Caco-2 (cell line): ENCODE measurements around the gene BEST4. TPM values are rescaled to one million over a fixed set of nuclear protein-coding genes. Genes with fewer than 3 reads are reported as not detected.

ENCODE experiments used
- BruUV-seq: library from RNA; stranded (reverse); fragments of 400-500 nt; replicated peaks from 2 replicates; lab custom pipeline; 2021; lab: Mats Ljungman, UMichigan
- CTCF ChIA-PET: fragments of 300-600 bp; sonication (Branson Sonifier 250); formaldehyde crosslinking; loops from one replicate; lab custom pipeline; 2022; ENCODE audit warnings: antibody characterized with exemption; lab: Charles Lee
- POLR2A ChIA-PET: fragments of 300-600 bp; sonication (Branson Sonifier 250); formaldehyde crosslinking; loops from one replicate; lab custom pipeline; 2022; ENCODE audit warnings: antibody characterized with exemption; lab: Charles Lee
- DNase-seq, 2 experiments: peaks; one replicate each; pipeline versions ENCODE4 v3.0.0 to v3.0.0-alpha.2; 2020 to 2022
- H3K27me3 ChIP-seq: replicated peaks from 2 replicates; pipeline ENCODE4 v1.6.0; 2011; ENCODE audit warnings: low read length; ENCODE audit not compliant: control insufficient read depth, insufficient read depth
- H3K36me3 ChIP-seq: 2 replicates; pipeline ENCODE4 v1.5.1; 2011; ENCODE audit warnings: low read length; ENCODE audit not compliant: control insufficient read depth, insufficient read depth
- H3K4me1 ChIP-seq: fragments of 250-450 bp; sonication (Bioruptor Pico); 2 replicates; pipeline ENCODE4 v1.5.1; 2020; ENCODE audit warnings: mild to moderate bottlenecking
- H3K4me3 ChIP-seq: 2 replicates; pipeline ENCODE4 v1.5.1; 2011; ENCODE audit warnings: low read depth, mild to moderate bottlenecking, control low read depth, low read length
- H3K9me3 ChIP-seq: fragments of 250-450 bp; sonication (Bioruptor Pico); 2 replicates; pipeline ENCODE4 v1.5.1; 2020; ENCODE audit warnings: mild to moderate bottlenecking, moderate library complexity
- H3K27ac Mint-ChIP-seq: one replicate; pipeline ENCODE4 v1.8.0; 2022; ENCODE audit warnings: mixed read lengths; ENCODE audit not compliant: unreplicated experiment
- H3K27me3 Mint-ChIP-seq: one replicate; pipeline ENCODE4 v1.8.0; 2022; ENCODE audit warnings: mixed read lengths; ENCODE audit not compliant: insufficient read depth, unreplicated experiment
- H3K36me3 Mint-ChIP-seq: one replicate; pipeline ENCODE4 v1.8.0; 2022; ENCODE audit warnings: mild to moderate bottlenecking, mixed read lengths; ENCODE audit not compliant: insufficient read depth, unreplicated experiment
- H3K4me1 Mint-ChIP-seq: one replicate; pipeline ENCODE4 v1.8.0; 2022; ENCODE audit warnings: low read depth, mixed read lengths; ENCODE audit not compliant: unreplicated experiment
- H3K4me3 Mint-ChIP-seq: one replicate; pipeline ENCODE4 v1.8.0; 2022; ENCODE audit warnings: mild to moderate bottlenecking, moderate library complexity, mixed read lengths; ENCODE audit not compliant: unreplicated experiment
- H3K9me3 Mint-ChIP-seq: one replicate; pipeline ENCODE4 v1.8.0; 2022; ENCODE audit warnings: mixed read lengths; ENCODE audit not compliant: unreplicated experiment
- CTCF ChIP-seq, 2 experiments: fragments of 200-600 bp in 1 of 2; IDR thresholded peaks; 1 replicate in 1 of 2; 2 replicates in 1 of 2; pipeline versions ENCODE4 v1.5.1 to v1.8.0; 2011 to 2022; ENCODE audit warnings: antibody characterized with exemption in 1 of 2, control low read depth in 1 of 2, inconsistent platforms in 1 of 2, low read depth in 1 of 2, low read length in 1 of 2, mild to moderate bottlenecking in 1 of 2, moderate library complexity in 1 of 2; ENCODE audit not compliant: insufficient read depth in 1 of 2, severe bottlenecking in 1 of 2, unreplicated experiment in 1 of 2
- intact Hi-C: fragments of 100-400 bp; cut with micrococcal nuclease; formaldehyde crosslinking; loops from one replicate; pipeline ENCODE4 v1.10.0; 2022; ENCODE audit not compliant: unreplicated experiment
- total RNA-seq: library from RNA; stranded (reverse); gene quantifications from 2 replicates; pipeline ENCODE4 v1.2.3, GENCODE V29; 2022

BEST4 gene
- total RNA-seq, 1 experiment from 2014 or later: not detected

- Histone ChIP-seq H3K4me3 (no peak overlapping the region), H3K9me3 (no peaks in the 10 kb centered on the region), H3K4me1 (no peaks in the 10 kb centered on the region), H3K36me3 (no peaks in the 10 kb centered on the region), H3K27me3 (no peaks in the 10 kb centered on the region)
- Mint-ChIP-seq H3K27me3 (no peaks in the 10 kb centered on the region), H3K36me3 (peaks cover 36% of the 10 kb centered on the region), H3K27ac (no peak overlapping the region), H3K4me3 (no peak overlapping the region), H3K9me3 (no peaks in the 10 kb centered on the region), H3K4me1 (no peaks in the 10 kb centered on the region)
- intact Hi-C loops: no loop called here
- ChIA-PET CTCF (interaction anchor here (0.7 kb wide), 1 partner anchor 132 kb away, joined by 3 read pairs; no protein-coding TSS in a partner anchor), POLR2A (no interaction called here)
- BruUV-seq: no TSS peak
- DNase-seq: no peak
- no peak for TF ChIP-seq CTCF (IDR thresholded peaks at IDR 0.05; ENCODE audit: insufficient read depth in 1 of 2, low read depth in 1 of 2, low read length in 1 of 2, severe bottlenecking in 1 of 2, unreplicated experiment in 1 of 2)
Measured at GRCh38 chr1:44784094-44785028, 3.6 kb downstream of the BEST4 start.

- no peak overlapping the region for H3K4me3 Mint-ChIP-seq
- TF ChIP-seq CTCF (IDR thresholded peaks at IDR 0.05; ENCODE audit: insufficient read depth in 1 of 2, low read depth in 1 of 2, low read length in 1 of 2, severe bottlenecking in 1 of 2, unreplicated experiment in 1 of 2): no peak
- H3K27me3 ChIP-seq: no peaks in the 10 kb centered on the region
Measured at GRCh38 chr1:44783697-44784093, 4.3 kb downstream of the BEST4 start.

GRCh38 chr1:44780583-44781121, 7.3 kb downstream of the BEST4 start:
- no peak overlapping the region for H3K4me3 ChIP-seq
- no peak for DNase-seq
- Mint-ChIP-seq H3K4me3 (no peak overlapping the region), H3K36me3 (peaks cover 73% of the 10 kb centered on the region), H3K9me3 (no peaks in the 10 kb centered on the region), H3K27me3 (no peaks in the 10 kb centered on the region), H3K4me1 (no peaks in the 10 kb centered on the region), H3K27ac (no peak overlapping the region)
- H3K36me3 ChIP-seq: peaks cover 4% of the 10 kb centered on the region
- H3K9me3 ChIP-seq: no peaks in the 10 kb centered on the region
- ChIA-PET CTCF (no interaction called here), POLR2A (interaction anchor here (0.5 to 1.4 kb wide), 5 partner anchors 11 to 164 kb away, joined by 3 to 9 read pairs (median 3); no protein-coding TSS in a partner anchor)
- no peaks in the 10 kb centered on the region for H3K27me3 ChIP-seq
- intact Hi-C loops: no loop called here
- H3K4me1 ChIP-seq: peaks cover 3% of the 10 kb centered on the region
- no TSS peak for BruUV-seq
- no peak for TF ChIP-seq CTCF (IDR thresholded peaks at IDR 0.05; ENCODE audit: insufficient read depth in 1 of 2, low read depth in 1 of 2, low read length in 1 of 2, severe bottlenecking in 1 of 2, unreplicated experiment in 1 of 2)

More at GRCh38 chr1:44783697-44784093, 4.3 kb downstream of the BEST4 start:
- Mint-ChIP-seq H3K36me3 (peaks cover 43% of the 10 kb centered on the region), H3K27me3 (no peaks in the 10 kb centered on the region), H3K9me3 (no peaks in the 10 kb centered on the region), H3K27ac (no peak overlapping the region), H3K4me1 (no peaks in the 10 kb centered on the region)
- no peaks in the 10 kb centered on the region for H3K36me3 ChIP-seq
- CTCF ChIA-PET: no interaction called here
- POLR2A ChIA-PET: interaction anchor here (1.2 kb wide), 1 partner anchor 17 kb away, joined by 6 read pairs; the partner anchor contains the start of gene PLK3
- no peaks in the 10 kb centered on the region for H3K9me3 ChIP-seq
- H3K4me3 ChIP-seq: no peak overlapping the region
- BruUV-seq: no TSS peak
- H3K4me1 ChIP-seq: no peaks in the 10 kb centered on the region
- intact Hi-C loops: no loop called here
- no peak for DNase-seq
